ENCODE measurements around the gene MAML2. TPM values are rescaled to one million over a fixed set of nuclear protein-coding genes. Genes with fewer than 3 reads are reported as not detected.

Gene MAML2
- total and polyA plus RNA-seq, 2 experiments from 2014 or later: 4.7 to 15.3 TPM

- no peak overlapping the region for H3K4me3 ChIP-seq
- TF ChIP-seq, protein P1, sequence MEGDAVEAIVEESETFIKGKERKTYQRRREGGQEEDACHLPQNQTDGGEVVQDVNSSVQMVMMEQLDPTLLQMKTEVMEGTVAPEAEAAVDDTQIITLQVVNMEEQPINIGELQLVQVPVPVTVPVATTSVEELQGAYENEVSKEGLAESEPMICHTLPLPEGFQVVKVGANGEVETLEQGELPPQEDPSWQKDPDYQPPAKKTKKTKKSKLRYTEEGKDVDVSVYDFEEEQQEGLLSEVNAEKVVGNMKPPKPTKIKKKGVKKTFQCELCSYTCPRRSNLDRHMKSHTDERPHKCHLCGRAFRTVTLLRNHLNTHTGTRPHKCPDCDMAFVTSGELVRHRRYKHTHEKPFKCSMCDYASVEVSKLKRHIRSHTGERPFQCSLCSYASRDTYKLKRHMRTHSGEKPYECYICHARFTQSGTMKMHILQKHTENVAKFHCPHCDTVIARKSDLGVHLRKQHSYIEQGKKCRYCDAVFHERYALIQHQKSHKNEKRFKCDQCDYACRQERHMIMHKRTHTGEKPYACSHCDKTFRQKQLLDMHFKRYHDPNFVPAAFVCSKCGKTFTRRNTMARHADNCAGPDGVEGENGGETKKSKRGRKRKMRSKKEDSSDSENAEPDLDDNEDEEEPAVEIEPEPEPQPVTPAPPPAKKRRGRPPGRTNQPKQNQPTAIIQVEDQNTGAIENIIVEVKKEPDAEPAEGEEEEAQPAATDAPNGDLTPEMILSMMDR (IDR thresholded peaks at IDR 0.05; ENCODE audit: poor library complexity): no peak
- TF ChIP-seq EZH2phosphoT487 (IDR thresholded peaks at IDR 0.05; ENCODE audit: low read depth, severe bottlenecking, unreplicated experiment) (no peak), EZH2 (IDR thresholded peaks at IDR 0.05; ENCODE audit: borderline replicate concordance) (no peak)
- WGBS (ENCODE audit: low lambda C conversion rate, missing lambda C conversion rate): 59% methylated on average over 1 of the region's 1 CpG
- H3K9me3 ChIP-seq (ENCODE audit: low read depth): no peaks in the 10 kb centered on the region
- H3K9me2 ChIP-seq (replicated peaks; ENCODE audit: insufficient read depth): no peaks in the 10 kb centered on the region
- peaks cover 79% of the 10 kb centered on the region for H3K79me2 ChIP-seq
- no peak overlapping the region for H3K4me2 ChIP-seq
- H3K4me1 ChIP-seq (ENCODE audit: insufficient read depth): peaks cover 37% of the 10 kb centered on the region
- no peak overlapping the region for H2AFZ ChIP-seq
- no peaks in the 10 kb centered on the region for H3K36me3 ChIP-seq (replicated peaks; ENCODE audit: insufficient read depth, low read depth)
- H3K27ac ChIP-seq: no peak overlapping the region
- no peaks in the 10 kb centered on the region for H4K20me1 ChIP-seq (ENCODE audit: insufficient read depth, poor library complexity, severe bottlenecking)
- no peak for DNase-seq (ENCODE audit: low spot score)
- H3K27me3 ChIP-seq: no peaks in the 10 kb centered on the region
Measured at GRCh38 chr11:96315476-96315875, 27.5 kb downstream of the MAML2 start.

GRCh38 chr11:96314326-96315020 is 28.5 kb downstream of the MAML2 start:
- Histone ChIP-seq H3K27me3 (no peaks in the 10 kb centered on the region), H3K36me3 (replicated peaks; ENCODE audit: insufficient read depth, low read depth) (no peaks in the 10 kb centered on the region), H3K79me2 (peaks cover 79% of the 10 kb centered on the region), H3K9me2 (replicated peaks; ENCODE audit: insufficient read depth) (no peaks in the 10 kb centered on the region), H3K4me3 (no peak overlapping the region), H3K27ac (peak overlapping the region; percentile 76), H3K4me2 (peak overlapping the region; percentile 0), H4K20me1 (ENCODE audit: insufficient read depth, poor library complexity, severe bottlenecking) (no peaks in the 10 kb centered on the region), H3K9me3 (ENCODE audit: low read depth) (no peaks in the 10 kb centered on the region), H3K4me1 (ENCODE audit: insufficient read depth) (peaks cover 44% of the 10 kb centered on the region), H2AFZ (no peak overlapping the region)
- no peak for DNase-seq (ENCODE audit: low spot score)
- TF ChIP-seq EZH2phosphoT487 (IDR thresholded peaks at IDR 0.05; ENCODE audit: low read depth, severe bottlenecking, unreplicated experiment): no peak
- no peak for TF ChIP-seq EZH2 (IDR thresholded peaks at IDR 0.05; ENCODE audit: borderline replicate concordance)
- TF ChIP-seq, protein P1 (IDR thresholded peaks at IDR 0.05; ENCODE audit: poor library complexity): no peak
- 51% methylated on average over 4 of the region's 4 CpGs for WGBS (ENCODE audit: low lambda C conversion rate, missing lambda C conversion rate)

DNA sequence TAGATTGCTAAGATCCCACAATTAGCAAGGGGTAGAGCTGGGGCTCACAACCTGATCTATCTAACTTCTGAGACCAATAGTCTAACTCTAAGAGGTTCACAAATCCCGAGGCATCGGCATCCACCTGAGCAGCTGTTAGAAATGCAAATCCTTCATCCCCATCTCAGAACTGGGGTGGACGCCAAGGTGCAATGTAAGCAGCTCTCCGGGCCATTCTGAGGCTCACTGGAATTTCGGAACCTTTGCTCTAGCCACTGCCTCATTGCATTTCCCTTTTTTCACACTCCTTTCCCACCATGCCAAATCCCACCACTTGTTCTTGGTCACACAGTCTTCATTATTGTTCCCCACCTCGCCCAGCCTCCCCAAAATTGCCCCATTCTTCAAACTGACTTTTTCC is 29.8 kb downstream of the MAML2 start:
- TF ChIP-seq, protein P1 (IDR thresholded peaks at IDR 0.05; ENCODE audit: poor library complexity): no peak
- TF ChIP-seq EZH2phosphoT487 (IDR thresholded peaks at IDR 0.05; ENCODE audit: low read depth, severe bottlenecking, unreplicated experiment): no peak
- no peak for TF ChIP-seq EZH2 (IDR thresholded peaks at IDR 0.05; ENCODE audit: borderline replicate concordance)
- no peak for DNase-seq (ENCODE audit: low spot score)
- Histone ChIP-seq H3K4me3 (no peak overlapping the region), H3K9me2 (replicated peaks; ENCODE audit: insufficient read depth) (no peaks in the 10 kb centered on the region), H2AFZ (no peak overlapping the region), H3K27ac (no peak overlapping the region), H3K36me3 (replicated peaks; ENCODE audit: insufficient read depth, low read depth) (no peaks in the 10 kb centered on the region), H4K20me1 (ENCODE audit: insufficient read depth, poor library complexity, severe bottlenecking) (no peaks in the 10 kb centered on the region), H3K4me1 (ENCODE audit: insufficient read depth) (peaks cover 46% of the 10 kb centered on the region), H3K9me3 (ENCODE audit: low read depth) (no peaks in the 10 kb centered on the region), H3K4me2 (no peak overlapping the region), H3K27me3 (no peaks in the 10 kb centered on the region), H3K79me2 (peaks cover 79% of the 10 kb centered on the region)
- WGBS (ENCODE audit: low lambda C conversion rate, missing lambda C conversion rate): 88% methylated on average over 6 of the region's 6 CpGs

All from hepatocyte (in vitro differentiated cells).